H54 (cell line): Measurements from ENCODE around the gene DYRK1A.

Experiments
- DNase-seq: peaks from one replicate; pipeline ENCODE4 v3.0.0; 2011; ENCODE audit warnings: low spot score, mixed read lengths; ENCODE audit not compliant: insufficient read length
- FAIRE-seq: peaks from 3 replicates; lab custom pipeline; 2011; peaks lifted over from hg19 to GRCh38; lab: Jason Lieb, UNC
- POLR2A ChIP-seq: IDR thresholded peaks from 2 replicates; pipeline ENCODE4 v1.6.1; 2011; ENCODE audit warnings: low read depth, mild to moderate bottlenecking, low read length

The DYRK1A gene

DNA sequence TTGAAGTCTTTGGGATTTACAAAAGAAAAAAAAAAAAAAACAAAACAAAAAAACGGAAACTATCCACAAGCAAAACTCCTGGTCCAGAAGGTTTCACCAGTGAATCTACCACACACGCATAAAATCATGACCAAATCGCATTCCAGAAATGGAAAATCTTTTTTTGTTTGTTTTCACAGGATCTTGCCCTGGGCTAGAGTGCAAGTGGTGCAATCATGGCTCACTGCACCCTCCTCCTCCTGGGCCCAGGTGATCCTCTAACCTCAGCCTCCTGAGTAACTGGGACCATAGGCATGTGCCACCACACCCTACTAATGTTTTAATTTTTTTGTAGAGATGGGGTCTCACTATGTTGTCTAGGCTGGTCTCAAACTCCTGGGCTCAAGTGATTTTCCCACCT is 100.5 kb downstream of the DYRK1A start:
- TF ChIP-seq POLR2A, result no peak
- FAIRE-seq (no peak), DNase-seq (no peak)

DNA sequence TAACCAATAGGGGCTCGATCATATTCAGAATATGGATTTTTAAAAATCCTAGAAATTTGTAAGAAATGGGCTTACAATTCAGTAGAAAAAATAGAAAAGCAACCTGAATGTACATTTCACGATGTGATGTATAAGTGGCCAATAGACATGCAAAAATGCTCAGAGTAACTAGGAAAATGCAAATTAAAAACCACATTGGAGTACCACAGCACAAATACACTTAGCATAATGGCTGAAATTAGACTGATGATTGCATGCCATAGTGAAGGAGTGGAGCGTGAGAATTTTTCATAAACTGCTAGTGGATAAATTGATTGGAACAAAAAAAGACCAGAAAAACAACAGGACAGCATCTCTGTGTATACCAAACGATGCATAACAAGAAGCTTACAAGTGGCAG is 102.3 kb downstream of the DYRK1A start:
- TF ChIP-seq POLR2A, result no peak
- FAIRE-seq (no peak), DNase-seq (no peak)

DNA sequence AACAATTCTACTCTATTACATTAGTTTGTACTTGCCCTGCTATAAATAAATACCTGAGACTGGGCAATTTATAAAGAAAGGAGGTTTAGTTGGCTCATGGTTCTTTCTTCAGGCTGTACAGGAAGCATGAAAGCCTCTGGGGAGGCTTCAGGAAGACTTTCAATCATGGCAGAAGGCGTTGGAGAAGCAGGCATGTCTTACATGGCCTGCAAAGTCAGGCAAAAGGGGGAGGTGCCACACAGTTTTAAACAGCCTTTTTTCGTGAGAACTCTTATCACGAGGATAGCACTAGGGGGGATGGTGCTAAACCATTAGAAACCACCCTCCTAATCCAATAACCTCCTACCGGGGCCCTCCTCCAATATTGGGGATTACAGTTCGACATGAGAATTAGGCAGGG is 102.9 kb downstream of the DYRK1A start:
- no peak for TF ChIP-seq POLR2A
- no peak for FAIRE-seq

DNA sequence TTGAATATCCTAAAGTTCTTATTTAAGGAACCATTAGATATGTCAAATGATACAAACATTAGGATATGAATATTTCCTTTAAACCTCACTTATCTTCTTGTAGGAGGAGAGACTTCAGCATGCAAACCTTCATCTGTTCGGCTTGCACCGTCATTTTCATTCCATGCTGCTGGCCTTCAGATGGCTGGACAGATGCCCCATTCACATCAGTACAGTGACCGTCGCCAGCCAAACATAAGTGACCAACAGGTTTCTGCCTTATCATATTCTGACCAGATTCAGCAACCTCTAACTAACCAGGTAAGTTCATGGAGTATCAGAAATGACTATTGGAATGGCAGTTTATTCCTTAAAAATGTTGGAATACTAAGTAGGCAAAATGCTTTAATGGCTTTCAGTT is 106.0 kb downstream of the DYRK1A start:
- TF ChIP-seq POLR2A, result no peak
- FAIRE-seq (no peak), DNase-seq (no peak)

More for the DNA sequence above, 102.9 kb downstream of the DYRK1A start:
- no peak for DNase-seq

DNA sequence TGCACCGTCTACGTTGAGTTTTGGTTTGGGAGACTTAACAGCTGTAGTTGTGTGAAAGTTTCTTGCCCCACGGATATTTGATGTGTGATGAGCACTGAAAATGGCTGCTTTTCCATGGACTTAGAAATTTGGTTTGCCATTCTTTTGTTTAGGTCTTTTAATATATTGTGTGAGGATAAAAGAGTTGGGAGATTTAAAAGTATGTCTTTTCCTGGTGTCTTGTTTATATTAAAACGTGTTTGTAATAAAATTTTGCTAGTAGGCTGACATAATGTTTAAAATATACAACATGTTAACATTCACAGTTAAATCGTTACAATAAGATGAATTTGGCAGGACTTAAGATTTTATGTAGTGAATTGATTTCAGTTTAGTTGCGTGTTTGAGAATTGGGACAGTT is 106.9 kb downstream of the DYRK1A start:
- DNase-seq (no peak), FAIRE-seq (no peak)
- no peak for TF ChIP-seq POLR2A

DNA sequence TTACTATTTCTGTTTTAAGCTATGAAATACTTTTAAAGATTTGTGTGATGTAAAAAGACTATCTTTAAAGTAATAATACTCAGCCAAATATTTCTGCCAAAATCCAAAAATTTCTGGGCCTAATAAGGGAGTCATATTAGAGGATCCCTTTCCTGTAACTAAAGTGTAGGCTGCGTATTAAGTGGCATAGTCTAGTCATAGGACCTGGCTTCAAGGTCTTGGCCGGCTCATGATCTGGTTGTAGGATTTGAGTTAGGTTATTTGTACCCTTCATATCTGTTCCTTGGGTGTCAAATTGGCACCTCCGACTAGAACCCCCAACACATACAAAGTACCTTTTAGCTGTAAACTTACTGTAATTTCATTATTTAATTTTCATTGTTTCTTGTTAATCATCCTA is 107.8 kb downstream of the DYRK1A start:
- TF ChIP-seq POLR2A, result no peak
- DNase-seq (no peak), FAIRE-seq (no peak)

DNA sequence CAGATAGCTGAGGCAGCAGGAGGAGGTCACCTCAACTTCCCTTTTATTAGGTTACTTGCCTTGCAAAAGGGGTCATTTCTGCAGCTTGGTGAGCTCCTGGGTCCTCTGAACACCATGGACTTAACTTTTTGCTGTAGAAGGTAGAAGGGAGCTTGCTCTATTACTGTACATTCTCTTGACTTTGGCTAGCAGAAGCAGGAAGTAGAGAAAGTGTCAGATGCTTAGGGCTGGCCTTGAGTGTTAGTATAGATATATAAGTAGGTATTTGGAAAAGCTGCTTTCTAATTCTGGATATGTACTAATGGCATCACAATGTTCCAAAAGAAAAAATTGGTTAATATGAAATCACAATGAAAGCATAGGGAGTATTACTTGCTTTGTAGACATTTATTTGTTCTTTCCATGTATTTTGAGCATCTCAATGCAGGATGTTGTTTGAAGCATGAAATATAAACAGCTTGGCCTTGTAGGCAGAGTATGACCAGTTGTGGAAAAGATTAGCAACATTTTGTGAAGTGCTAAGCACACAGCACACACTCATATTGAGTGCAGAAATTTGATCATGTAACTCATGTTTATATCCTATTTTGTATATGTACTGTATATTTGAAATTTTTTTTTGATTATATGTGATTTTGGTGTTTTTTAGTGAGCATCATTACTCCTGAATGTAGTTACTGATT is 108.8 kb downstream of the DYRK1A start:
- DNase-seq, result no peak
- FAIRE-seq, result peak; percentile 11
- TF ChIP-seq POLR2A, result no peak

DNA sequence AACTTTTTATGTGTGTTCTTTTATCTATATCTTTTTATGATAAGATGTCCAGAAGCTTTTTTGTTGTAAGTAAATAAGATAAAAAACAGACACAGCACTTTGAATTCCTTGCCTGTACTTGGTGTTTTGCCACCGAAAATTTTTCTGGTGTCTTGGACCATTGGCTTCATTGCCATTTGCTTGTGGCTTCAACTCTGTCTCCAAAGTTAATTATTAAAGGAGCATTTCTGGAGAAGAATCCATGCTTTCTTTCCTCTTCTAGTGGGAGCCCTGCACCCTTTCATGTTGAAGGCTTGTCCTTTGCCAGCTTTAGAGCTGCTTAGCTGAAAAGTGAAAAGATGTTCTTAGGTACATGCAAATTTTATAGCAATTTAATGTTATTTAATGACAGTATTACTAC is 112.2 kb downstream of the DYRK1A start:
- no peak for TF ChIP-seq POLR2A
- DNase-seq, result no peak
- FAIRE-seq, result no peak

DNA sequence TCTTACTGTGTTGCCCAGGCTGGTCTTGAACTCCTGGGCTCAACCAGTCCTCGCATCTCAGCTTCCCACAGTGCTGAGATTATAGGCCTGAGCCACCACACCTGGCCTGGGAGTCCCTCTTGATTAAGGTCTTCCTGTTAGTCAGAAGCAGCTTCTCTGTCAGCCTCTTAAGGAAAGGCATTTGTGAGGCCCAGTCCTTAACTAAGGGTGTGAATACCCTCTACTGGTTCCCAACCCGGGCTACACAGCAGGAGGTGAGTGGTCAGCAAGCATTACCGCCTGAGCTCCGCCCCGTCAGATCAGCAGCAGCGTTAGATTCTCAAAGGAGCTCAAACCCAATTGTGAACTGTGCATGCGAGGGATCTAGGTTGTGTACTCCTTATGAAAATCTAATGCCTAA is 117.2 kb downstream of the DYRK1A start:
- DNase-seq (no peak), FAIRE-seq (no peak)
- no peak for TF ChIP-seq POLR2A

DNA sequence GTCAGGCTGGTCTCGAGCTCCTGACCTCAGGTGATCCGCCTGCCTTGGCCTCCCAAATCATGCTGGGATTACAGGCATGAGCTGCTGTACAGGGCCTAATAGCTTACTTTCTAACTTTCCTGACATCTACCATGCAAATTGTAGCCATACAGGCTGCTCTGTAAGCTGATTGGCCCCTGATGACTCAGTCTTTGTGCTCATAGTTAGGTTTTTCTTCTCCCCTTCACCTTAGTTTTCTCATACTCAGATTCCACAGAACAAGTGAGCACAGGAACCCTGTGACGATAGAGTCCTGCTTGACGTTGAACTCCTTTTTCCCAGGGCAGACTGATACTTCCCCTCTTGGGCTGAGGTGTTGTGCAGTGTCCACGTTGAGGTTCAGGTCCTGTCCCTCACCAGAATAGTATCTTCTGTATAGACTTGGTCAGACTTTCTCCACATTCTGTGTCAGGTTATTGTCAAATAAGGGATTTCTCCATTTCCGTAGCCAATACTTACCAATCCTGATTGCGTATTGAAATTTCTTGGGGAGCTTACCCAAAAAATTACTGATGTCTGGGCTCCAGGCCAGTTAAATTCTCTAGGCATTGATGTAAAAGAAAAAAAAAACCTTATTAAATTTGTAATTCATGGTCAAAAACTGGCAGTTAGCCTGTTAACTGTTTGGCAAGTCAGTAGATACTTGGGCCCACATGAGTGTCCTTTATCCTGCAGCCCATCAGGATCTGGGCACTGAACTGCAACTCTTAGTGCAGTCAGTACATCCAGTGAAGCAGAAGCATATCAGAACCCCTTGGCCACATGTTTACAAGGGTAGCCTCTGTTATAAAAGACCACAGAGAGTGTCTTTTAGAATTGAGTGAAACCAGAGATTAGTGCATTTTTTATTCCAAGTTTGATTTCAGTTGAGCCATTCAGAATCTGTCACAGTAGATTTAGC is 118.2 kb downstream of the DYRK1A start:
- DNase-seq, result no peak
- no peak for FAIRE-seq
- no peak for TF ChIP-seq POLR2A

DNA sequence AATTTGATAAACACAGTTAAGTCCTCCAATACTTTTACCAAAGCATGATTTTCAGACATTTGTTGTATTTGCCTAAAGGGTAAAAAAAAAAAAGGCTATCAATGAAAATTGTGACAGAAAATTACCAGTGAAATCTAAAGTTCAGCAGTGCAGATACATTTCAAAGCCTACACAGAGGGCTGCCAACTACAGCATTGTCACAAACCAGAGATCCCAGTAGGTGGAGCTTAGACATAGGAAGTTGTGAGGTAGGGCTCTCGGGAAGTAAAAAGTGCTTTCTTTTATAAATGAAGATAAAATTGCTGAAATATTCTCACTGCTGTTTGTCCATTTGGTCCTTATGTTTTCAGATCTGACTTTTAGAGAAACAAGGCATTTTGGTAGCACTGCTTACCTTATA is 123.0 kb downstream of the DYRK1A start:
- TF ChIP-seq POLR2A, result no peak
- no peak for FAIRE-seq
- no peak for DNase-seq

DNA sequence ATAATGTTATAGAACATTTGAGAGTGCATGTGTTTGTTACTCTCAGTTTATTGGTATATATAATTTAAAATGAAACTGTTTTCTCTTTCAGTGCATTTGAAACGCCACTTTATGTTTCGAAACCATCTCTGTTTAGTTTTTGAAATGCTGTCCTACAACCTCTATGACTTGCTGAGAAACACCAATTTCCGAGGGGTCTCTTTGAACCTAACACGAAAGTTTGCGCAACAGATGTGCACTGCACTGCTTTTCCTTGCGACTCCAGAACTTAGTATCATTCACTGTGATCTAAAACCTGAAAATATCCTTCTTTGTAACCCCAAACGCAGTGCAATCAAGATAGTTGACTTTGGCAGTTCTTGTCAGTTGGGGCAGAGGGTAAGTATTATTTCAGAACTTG is 123.5 kb downstream of the DYRK1A start:
- peak; percentile 41 for FAIRE-seq
- DNase-seq, result no peak
- TF ChIP-seq POLR2A, result no peak

DNA sequence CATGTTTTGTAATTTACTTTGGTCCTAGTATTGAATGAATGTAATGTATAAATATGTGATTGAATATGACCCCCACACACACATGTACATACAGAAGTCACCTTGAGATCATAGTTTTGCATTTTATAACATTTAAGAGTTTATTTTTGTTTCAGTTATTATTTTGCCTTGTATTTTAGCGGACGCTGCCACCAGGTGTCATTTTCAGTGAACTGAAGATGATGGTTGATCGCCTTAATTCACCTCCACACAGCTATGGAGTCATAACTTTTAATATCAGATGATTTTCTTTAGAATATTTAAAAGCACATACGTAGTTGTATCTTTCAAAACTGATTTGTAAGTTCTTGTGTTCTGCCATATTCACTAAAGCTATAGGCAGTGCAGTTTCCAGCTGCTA is 130.4 kb downstream of the DYRK1A start:
- TF ChIP-seq POLR2A, result no peak
- FAIRE-seq (peak; percentile 15), DNase-seq (no peak)

DNA sequence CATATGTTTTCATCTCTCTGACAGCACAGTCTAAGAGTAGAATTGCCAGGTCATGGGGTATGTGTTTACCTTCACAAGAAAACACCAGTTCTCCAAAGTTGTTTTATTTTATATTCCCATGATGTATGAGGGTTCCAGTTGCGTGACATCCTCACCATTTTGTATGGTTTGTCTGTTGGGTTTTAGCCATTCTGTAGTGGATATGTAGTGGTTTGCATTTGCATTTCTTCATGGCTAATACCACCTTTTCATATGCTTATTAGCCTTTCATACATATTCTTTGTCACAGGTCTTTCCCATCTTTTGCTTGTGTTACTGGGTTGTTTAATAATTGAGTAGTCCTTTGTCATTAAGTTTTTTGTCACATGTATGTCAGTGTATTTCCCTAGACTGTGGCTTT is 132.1 kb downstream of the DYRK1A start:
- FAIRE-seq (no peak), DNase-seq (no peak)

More for the DNA sequence above, 132.1 kb downstream of the DYRK1A start:
- no peak for TF ChIP-seq POLR2A
